ENCODE data around the gene EPG5.

EPG5 gene

DNA sequence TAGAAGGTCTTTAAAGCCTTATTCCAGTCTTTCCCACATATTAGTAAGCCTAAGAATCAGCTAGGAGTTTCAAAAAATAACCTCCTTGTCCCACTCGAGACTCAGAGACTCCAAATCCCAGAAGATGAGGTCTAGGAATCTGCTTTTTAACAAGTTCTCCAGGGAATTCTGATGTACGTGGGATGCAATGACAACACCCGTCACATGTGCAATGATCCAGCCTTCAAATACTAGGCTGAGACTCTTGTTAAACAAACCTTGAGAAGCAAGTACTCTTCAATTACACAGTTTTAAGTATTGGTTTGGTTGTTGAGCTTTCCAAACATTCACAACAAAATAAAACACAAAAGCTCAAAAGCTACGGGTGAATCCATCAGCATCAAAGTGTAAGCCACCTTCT is 53.9 kb downstream of the EPG5 start:
- DNase-seq (ENCODE audit: low spot score): no peak

- peak; percentile 16 for DNase-seq (ENCODE audit: low spot score)
Observed at GRCh38 chr18:45910405-45911023, 56.6 kb downstream of the EPG5 start.

DNA sequence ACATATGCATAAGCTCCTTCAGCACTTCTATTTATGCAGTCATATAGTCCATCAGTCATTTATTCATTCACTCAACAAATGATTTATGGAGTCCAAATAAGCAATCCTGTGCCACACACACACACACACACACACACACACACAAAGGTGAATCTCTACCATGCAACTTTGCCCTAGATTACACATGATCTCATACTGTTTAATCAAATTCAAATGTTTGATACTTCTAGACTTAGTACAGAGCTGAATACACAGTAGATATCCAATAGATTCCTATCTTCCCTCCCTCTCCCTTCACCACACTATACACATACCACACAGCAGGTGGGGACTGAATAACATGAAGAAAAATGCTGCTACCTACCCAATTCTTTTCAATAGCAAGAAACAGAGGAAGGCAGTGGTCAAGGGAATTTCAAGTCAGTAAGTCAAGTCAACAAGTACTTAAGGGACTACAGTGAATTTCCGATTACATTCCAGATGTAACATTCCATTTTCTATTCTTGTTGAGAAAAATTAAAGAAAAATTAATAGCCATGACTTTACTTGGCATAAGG is 65.4 kb downstream of the EPG5 start:
- DNase-seq (ENCODE audit: low spot score): no peak

- DNase-seq (ENCODE audit: low spot score): no peak
Observed at GRCh38 chr18:45900623-45901022, 66.5 kb downstream of the EPG5 start.

DNA sequence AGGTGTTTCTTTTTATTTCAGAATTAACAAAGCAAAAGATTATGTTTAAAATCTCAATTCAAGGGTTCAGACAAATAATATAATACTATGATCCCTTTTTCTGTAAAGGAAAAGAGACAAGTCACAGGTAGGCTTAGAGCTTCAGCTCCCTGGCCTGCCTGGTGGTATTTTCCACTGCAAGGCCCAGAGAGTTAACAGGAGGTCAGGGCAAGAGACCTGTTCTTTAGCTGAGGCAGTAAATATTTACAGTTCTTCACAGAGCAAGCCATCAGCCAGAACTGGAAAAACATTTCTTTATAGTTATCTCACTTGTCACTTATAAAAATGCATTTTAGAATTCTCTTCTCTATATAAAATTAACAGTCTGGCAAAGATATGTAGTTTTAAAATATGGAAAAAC is 70.1 kb downstream of the EPG5 start:
- no peak for DNase-seq (ENCODE audit: low spot score)

DNA sequence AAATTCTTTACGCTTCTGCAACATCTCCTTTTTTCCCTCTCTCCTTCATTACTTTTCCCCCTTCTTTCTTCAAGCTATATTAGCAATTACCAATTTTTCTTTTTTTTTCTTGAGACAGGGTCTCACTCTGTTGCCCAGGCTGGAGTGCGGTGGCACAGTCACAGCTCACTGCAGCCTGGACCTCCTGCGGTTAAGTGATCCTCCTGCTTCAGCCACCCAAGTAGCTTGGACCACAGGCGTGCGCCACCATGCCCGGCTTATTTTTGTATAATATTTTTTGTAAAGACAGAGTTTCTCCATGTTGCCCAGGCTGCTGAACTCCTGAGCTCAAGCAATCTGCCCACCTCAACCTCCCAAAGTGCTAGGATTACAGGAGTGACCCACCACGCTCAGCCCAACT is 70.7 kb downstream of the EPG5 start:
- no peak for DNase-seq (ENCODE audit: low spot score)

- no peak for DNase-seq (ENCODE audit: low spot score)
Observed at GRCh38 chr18:45895339-45895738, 71.8 kb downstream of the EPG5 start.

DNA sequence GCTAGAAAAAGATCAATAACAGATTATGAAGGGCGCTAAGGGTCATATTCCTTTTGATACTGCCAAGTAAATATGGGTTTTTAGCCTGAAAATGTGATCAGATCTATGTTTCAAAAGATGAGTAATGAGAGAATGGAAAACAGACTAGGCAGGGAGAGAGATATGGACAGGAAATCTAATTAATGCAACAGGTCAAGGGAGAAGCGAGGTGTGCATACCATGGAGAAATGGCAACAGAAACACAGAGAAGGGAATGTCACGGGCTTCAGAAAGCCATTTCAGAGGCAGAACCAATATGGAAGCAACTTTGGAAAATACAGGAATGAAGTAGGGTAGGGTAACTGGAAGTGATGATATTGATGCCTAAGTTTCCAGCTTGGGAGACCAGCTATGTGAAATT is 72.3 kb downstream of the EPG5 start:
- DNase-seq (ENCODE audit: low spot score): no peak

GRCh38 chr18:45891806-45892205 is 75.3 kb downstream of the EPG5 start:
- DNase-seq (ENCODE audit: low spot score): no peak

GRCh38 chr18:45890606-45891005 is 76.5 kb downstream of the EPG5 start:
- DNase-seq (ENCODE audit: low spot score): no peak

DNA sequence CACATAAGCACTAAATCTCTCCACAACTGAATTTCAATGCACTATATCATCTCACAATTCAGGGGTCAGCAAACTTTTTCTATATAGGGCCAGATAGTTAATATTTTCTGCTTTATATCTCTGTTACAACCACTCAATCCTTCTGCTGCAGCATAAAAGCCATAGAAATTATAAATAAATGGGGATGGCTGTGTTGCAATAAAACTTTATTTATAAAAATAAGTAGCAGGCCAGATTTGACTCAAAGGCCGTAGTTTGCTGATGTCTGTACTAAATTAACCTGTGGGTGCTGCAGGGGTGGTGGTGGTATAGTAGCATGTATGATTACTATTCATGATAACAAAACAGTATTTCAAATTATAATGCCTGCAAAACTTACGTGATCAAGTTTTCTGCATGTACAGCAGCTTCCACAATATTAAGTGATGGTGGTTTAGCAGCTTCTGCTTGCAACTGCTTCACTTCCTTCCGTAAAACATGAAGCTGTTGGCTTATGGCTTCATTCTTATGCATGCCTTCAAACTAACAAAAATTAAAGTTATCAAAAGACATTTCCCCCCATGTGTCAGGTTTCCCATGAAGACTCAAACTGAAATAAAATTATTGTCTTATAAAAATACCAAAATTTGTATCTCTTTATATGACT is 77.6 kb downstream of the EPG5 start:
- no peak for DNase-seq (ENCODE audit: low spot score)

DNA sequence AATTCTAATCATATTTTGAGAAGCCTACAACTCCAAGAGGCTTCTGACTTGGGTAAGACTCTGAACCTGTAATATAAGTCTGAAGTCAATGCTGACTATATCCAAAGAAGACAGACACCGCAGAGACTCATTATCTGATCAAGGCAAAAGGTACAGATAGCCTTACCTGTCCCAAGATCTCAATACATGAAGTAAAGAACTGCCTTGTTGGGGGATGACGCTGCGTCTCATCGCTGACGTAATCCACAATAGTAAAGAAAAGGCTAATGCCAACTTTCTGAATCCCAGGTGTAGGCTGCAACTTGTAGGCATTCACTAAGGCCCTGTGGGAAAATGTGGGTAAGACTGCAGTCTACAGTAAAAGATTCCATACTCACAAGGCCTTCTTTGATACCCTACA is 79.5 kb downstream of the EPG5 start:
- no peak for DNase-seq (ENCODE audit: low spot score)

- DNase-seq (ENCODE audit: low spot score): no peak
Observed at GRCh38 chr18:45880876-45881558, 86.1 kb downstream of the EPG5 start.

- peak; percentile 41 for DNase-seq (ENCODE audit: low spot score)
Observed at GRCh38 chr18:45879681-45880655, 87.2 kb downstream of the EPG5 start.

DNA sequence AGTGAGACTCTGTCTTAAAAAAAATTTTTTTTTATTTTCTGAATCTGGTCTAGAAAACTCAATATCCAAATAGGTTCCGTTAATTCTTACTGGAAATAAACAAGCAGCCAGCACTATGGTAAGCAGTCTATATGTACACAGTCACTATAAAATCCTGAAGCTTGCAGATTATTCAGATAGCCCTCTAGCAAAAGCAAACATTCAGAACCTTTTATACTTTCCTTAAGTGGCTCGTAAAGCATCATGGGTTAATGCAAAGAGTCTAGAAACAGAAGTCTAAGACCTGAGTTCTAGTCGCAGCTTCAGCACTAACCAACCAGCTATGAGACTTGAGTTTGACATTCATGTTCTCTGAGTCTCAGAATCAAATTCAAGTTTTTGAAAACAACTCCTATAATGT is 89.7 kb downstream of the EPG5 start:
- no peak for DNase-seq (ENCODE audit: low spot score)

DNA sequence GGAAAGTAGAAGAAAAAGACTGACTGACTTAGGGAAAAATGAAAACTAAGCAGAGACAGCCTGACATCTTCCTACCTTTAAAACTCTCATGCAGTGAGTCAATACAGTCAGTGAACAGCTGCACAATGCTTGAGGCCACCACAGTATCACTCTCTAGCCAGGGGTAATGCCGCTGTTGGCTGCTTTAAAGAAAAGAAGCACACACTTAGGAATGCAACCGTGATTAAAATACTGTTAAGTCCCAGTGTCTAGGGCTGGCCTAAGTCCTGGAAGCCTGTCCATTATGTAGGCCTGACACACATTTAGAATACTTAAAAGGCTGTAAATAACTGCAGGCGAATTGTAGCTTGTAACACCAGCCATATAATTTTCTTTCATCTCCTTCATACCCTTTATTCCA is 91.0 kb downstream of the EPG5 start:
- no peak for DNase-seq (ENCODE audit: low spot score)

DNA sequence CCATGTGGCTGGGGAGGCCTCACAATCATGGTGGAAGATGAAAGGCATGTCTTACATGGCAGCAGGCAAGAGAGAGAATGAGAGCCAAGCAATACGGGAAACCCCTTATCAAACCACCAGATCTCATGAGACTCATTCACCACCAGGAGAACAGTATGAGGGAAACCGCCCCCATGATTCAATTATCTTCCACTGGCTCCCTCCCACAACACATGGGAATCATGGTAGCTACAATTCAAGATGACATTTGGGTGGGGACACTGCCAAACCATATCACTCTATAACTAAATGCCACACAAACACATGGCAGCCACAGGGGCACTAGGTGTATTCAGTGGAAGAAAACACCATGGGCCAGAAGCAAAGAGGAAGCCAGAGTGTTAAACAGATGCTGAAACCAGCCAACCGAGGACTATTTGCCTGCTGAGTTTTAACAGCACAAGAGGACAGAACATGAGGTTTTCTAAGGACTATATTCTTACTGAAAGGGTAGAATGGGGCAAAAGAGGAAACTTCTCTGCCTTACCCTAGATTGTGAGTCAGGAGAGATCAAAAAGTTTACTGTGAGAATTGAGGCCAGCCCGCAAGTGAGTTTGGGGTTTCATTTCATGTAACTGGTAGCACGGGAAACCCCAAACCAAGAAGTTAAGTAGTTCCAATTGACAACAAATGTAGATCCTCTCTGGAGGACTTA is 92.5 kb downstream of the EPG5 start:
- DNase-seq (ENCODE audit: low spot score): no peak

GRCh38 chr18:45871431-45872084 is 95.6 kb downstream of the EPG5 start:
- no peak for DNase-seq (ENCODE audit: low spot score)

- no peak for DNase-seq (ENCODE audit: low spot score)
Observed at GRCh38 chr18:45870419-45870818, 96.7 kb downstream of the EPG5 start.

DNA sequence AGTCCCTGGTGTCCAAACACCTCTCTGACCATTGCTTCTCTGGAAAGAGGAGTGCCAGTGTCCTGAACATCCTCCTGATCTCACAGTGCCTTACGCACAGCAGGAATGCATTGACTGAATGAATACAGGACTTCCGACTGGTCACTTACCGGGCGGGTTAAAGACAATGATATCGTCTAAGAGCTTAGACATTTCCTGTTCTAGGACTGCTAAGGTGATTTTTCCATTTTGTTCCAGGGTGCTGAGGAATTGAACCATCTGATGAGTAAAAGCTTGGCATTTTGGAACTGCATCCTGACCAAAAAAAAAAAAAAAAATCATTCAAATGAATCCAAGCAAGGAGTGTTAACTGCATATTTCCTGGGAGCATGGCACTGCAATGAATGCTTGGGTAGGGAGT is 101.7 kb downstream of the EPG5 start:
- no peak for DNase-seq (ENCODE audit: low spot score)

GRCh38 chr18:45864081-45864480 is 103.0 kb downstream of the EPG5 start:
- no peak for DNase-seq (ENCODE audit: low spot score)
